Lung (tissue), 12 donors: Measurements from ENCODE around the gene OR2F2. TPM values are rescaled to one million over a fixed set of nuclear protein-coding genes. Genes with fewer than 3 reads are reported as not detected.
A peak's percentile ranks its signal among the peaks of the same experiment; 100 is the strongest.

Experiments used
- ATAC-seq: fragments of 200-7000 bp; cut with Tn5 transposase; one replicate; pipeline ENCODE4 v1.9.1; 2020; ENCODE audit warnings: moderate number of reproducible peaks; ENCODE audit not compliant: insufficient read depth, low FRiP score
- DNase-seq, 3 donors: peaks; one replicate each; pipeline ENCODE4 v3.0.0-alpha.2; 2013 to 2017
- H3K27ac ChIP-seq, 2 donors: one replicate each; pipeline ENCODE4 v1.5.1; 2013; ENCODE audit warnings: mild to moderate bottlenecking in 2 of 2, moderate library complexity in 2 of 2, control low read depth in 1 of 2, inconsistent platforms in 1 of 2, low read depth in 1 of 2, low read length in 1 of 2
- H3K27me3 ChIP-seq, 3 donors: one replicate each; pipeline ENCODE4 v1.5.1; 2013; ENCODE audit warnings: low read length in 2 of 3; ENCODE audit not compliant: control insufficient read depth in 3 of 3, insufficient read depth in 3 of 3
- H3K36me3 ChIP-seq, 4 donors: one replicate each; pipeline ENCODE4 v1.5.1; 2013; ENCODE audit warnings: low read length in 4 of 4, mild to moderate bottlenecking in 1 of 4, moderate library complexity in 1 of 4; ENCODE audit not compliant: control insufficient read depth in 4 of 4, insufficient read depth in 4 of 4
- H3K4me1 ChIP-seq, 5 donors: one replicate each; pipeline ENCODE4 v1.5.1; 2013; ENCODE audit warnings: low read length in 5 of 5, mild to moderate bottlenecking in 2 of 5, moderate library complexity in 1 of 5; ENCODE audit not compliant: control insufficient read depth in 5 of 5, insufficient read depth in 5 of 5
- H3K4me3 ChIP-seq: one replicate; pipeline ENCODE4 v1.5.1; 2013; ENCODE audit warnings: mild to moderate bottlenecking, control low read depth, moderate library complexity
- H3K9ac ChIP-seq, 2 donors: one replicate each; pipeline ENCODE4 v1.5.1; 2013; ENCODE audit warnings: low read length in 2 of 2, control low read depth in 1 of 2; ENCODE audit not compliant: insufficient read depth in 1 of 2
- H3K9me3 ChIP-seq, 4 donors: one replicate each; pipeline ENCODE4 v1.5.1; 2013; ENCODE audit warnings: low read length in 3 of 4, mild to moderate bottlenecking in 1 of 4, moderate library complexity in 1 of 4; ENCODE audit not compliant: control insufficient read depth in 4 of 4, insufficient read depth in 3 of 4
- WGBS, 2 donors: extraction: QIAGEN DNeasy Blood & Tissue Kit; methylation state at CpG; one replicate each; pipeline ENCODE4 v1.1.7; 2013; 5-methylcytosine and 5-hydroxymethylcytosine counted together
- polyA plus RNA-seq, 2 donors: library from polyadenylated mRNA; stranded (reverse); fragments of 200-250 nt; gene quantifications; one replicate each; pipeline ENCODE4 v1.2.1, GENCODE V29; 2013
- total RNA-seq, 2 donors: library from RNA; depleted of rRNA in 1 of 2; stranded (reverse); fragments of >200 nt in 1 of 2; gene quantifications; one replicate each; pipeline ENCODE4 v1.2.1, GENCODE V29; 2014 to 2021
- TF ChIP-seq, protein P1 (sequence below): IDR thresholded peaks from 2 replicates; pipeline ENCODE4 v1.5.1; 2012; ENCODE audit warnings: mild to moderate bottlenecking; ENCODE audit errors: control extremely low read depth, extremely low read depth
- donor health status: control.
- donor health status: control.
- donor health status: Bipolar disorder and iron deficiency.
- donor health status: healthy.
- donor health status: DM: yes; HTN: yes; CAD: no.

OR2F2 gene
- total and polyA plus RNA-seq, 4 donors: not detected

- DNase-seq (peak in 1 of 3 donors; percentile 40), ATAC-seq (no peak)
- H3K4me3 ChIP-seq: no peak overlapping the region
- H3K9me3 ChIP-seq: peaks cover 0 to 4% (median 0%) of the 10 kb centered on the region in 4 donors
- H3K4me1 ChIP-seq: no peaks in the 10 kb centered on the region
- WGBS, 2 donors: 76 to 78% methylated on average over 1 of the region's 1 CpG
- TF ChIP-seq, protein P1, sequence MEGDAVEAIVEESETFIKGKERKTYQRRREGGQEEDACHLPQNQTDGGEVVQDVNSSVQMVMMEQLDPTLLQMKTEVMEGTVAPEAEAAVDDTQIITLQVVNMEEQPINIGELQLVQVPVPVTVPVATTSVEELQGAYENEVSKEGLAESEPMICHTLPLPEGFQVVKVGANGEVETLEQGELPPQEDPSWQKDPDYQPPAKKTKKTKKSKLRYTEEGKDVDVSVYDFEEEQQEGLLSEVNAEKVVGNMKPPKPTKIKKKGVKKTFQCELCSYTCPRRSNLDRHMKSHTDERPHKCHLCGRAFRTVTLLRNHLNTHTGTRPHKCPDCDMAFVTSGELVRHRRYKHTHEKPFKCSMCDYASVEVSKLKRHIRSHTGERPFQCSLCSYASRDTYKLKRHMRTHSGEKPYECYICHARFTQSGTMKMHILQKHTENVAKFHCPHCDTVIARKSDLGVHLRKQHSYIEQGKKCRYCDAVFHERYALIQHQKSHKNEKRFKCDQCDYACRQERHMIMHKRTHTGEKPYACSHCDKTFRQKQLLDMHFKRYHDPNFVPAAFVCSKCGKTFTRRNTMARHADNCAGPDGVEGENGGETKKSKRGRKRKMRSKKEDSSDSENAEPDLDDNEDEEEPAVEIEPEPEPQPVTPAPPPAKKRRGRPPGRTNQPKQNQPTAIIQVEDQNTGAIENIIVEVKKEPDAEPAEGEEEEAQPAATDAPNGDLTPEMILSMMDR: no peak
- H3K9ac ChIP-seq: no peak overlapping the region
- H3K27me3 ChIP-seq: no peaks in the 10 kb centered on the region
- no peak overlapping the region for H3K27ac ChIP-seq
- no peaks in the 10 kb centered on the region for H3K36me3 ChIP-seq
Observed at GRCh38 chr7:143975617-143976016, 40.6 kb downstream of the OR2F2 start.

GRCh38 chr7:143978585-143978984 is 43.6 kb downstream of the OR2F2 start:
- H3K27me3 ChIP-seq: no peaks in the 10 kb centered on the region
- ATAC-seq (no peak), DNase-seq (no peak)
- no peak overlapping the region for H3K4me3 ChIP-seq
- H3K36me3 ChIP-seq: no peaks in the 10 kb centered on the region
- peaks cover 0 to 4% (median 0%) of the 10 kb centered on the region in 4 donors for H3K9me3 ChIP-seq
- TF ChIP-seq, protein P1: no peak
- H3K4me1 ChIP-seq: no peaks in the 10 kb centered on the region
- H3K27ac ChIP-seq: no peak overlapping the region
- WGBS, 2 donors: 60 to 73% methylated on average over 2 of the region's 2 CpGs
- no peak overlapping the region for H3K9ac ChIP-seq

DNA sequence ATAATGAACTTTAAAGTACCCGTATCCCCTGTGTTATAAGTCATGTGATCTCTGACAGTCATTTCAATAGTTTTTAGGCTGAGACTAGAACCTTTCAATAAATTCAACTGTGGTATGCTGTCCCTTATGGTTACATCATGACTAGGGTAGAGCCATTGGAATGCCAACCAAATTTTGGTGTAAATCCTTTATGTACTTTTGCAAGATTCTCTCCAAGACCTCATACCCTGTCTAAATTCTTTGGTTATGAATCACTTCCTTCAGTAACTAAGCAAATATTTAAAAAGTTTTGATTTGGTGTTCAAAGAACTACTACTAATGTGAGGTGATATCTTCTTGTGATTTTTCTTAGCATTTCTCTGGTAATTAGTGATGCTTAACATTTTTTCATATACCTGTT is 44.3 kb downstream of the OR2F2 start:
- H3K9ac ChIP-seq: no peak overlapping the region
- no peak for ATAC-seq

More for the DNA sequence above, 44.3 kb downstream of the OR2F2 start:
- Histone ChIP-seq H3K27me3 (no peaks in the 10 kb centered on the region), H3K36me3 (no peaks in the 10 kb centered on the region), H3K4me1 (no peaks in the 10 kb centered on the region), H3K4me3 (no peak overlapping the region), H3K27ac (no peak overlapping the region), H3K9me3 (peaks cover 0 to 4% (median 0%) of the 10 kb centered on the region in 4 donors)
- DNase-seq: no peak
- TF ChIP-seq, protein P1: no peak
- WGBS, 2 donors: 80 to 87% methylated on average over 1 of the region's 1 CpG
